Measurements from ENCODE around the gene KRT6A.

Gene KRT6A

DNA sequence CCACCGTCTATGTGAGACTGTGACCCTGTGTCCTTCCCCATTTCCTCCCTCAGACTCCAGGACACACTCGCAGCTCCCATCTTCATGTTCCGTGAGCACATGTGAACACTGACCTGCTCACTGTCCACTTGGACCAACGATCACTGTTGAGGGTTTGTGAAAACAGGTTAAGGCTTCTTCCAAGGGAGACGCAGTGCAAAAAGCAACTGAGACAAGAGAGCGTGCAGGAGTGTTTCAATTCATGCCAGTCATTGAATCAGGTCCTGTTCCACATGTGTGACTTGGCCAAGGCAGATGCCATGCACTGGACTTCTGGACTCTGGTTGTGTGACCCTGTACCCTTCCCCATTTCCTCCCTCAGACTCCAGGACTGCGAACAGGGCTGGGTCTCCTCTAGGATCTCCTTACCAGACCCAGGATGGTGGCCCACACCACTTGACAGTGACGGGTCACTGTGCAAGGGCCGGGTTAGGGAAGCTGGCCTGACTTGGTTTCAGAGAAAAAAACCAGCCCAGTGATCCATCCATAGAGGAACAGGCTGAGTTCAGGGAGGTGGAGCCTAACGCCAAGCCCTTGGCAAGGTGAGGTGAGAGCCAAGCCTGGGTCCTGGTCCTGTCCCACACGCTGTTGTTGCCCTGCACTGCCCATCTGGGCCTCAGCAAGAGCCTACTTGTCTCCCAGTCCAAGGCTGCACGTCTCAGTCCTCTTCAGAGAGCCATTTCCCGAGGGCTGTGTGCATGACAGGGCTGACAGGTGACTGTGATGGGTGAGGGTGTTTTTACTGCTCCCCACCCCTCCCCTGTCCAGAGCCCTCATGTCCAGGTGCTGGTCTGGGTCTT lies 32.8 kb upstream of the KRT6A start:
- Histone ChIP-seq H3K27me3 (replicated peaks; ENCODE audit: control insufficient read depth, insufficient read depth, low read length, poor library complexity, severe bottlenecking) (no peaks in the 10 kb centered on the region), H3K27ac (ENCODE audit: insufficient read depth, low read length, poor library complexity, severe bottlenecking) (no peak overlapping the region), H3K9me3 (ENCODE audit: control insufficient read depth, low read length) (no peaks in the 10 kb centered on the region), H3K4me3 (ENCODE audit: insufficient read depth, low read depth, low read length, poor library complexity, severe bottlenecking) (no peak overlapping the region), H3K4me1 (ENCODE audit: control insufficient read depth, insufficient read depth, low read length, poor library complexity, severe bottlenecking) (no peaks in the 10 kb centered on the region), H3K36me3 (ENCODE audit: control insufficient read depth, insufficient read depth, low read length) (no peaks in the 10 kb centered on the region)
- DNase-seq = no peak

- Histone ChIP-seq H3K9me3 (ENCODE audit: control insufficient read depth, low read length) (no peaks in the 10 kb centered on the region), H3K4me1 (ENCODE audit: control insufficient read depth, insufficient read depth, low read length, poor library complexity, severe bottlenecking) (no peaks in the 10 kb centered on the region), H3K4me3 (ENCODE audit: insufficient read depth, low read depth, low read length, poor library complexity, severe bottlenecking) (no peak overlapping the region), H3K27ac (ENCODE audit: insufficient read depth, low read length, poor library complexity, severe bottlenecking) (no peak overlapping the region), H3K36me3 (ENCODE audit: control insufficient read depth, insufficient read depth, low read length) (no peaks in the 10 kb centered on the region), H3K27me3 (replicated peaks; ENCODE audit: control insufficient read depth, insufficient read depth, low read length, poor library complexity, severe bottlenecking) (no peaks in the 10 kb centered on the region)
- DNase-seq = no peak
Observed at GRCh38 chr12:52524898-52525591, 32.0 kb upstream of the KRT6A start.

GRCh38 chr12:52524241-52524897 lies 31.3 kb upstream of the KRT6A start:
- Histone ChIP-seq H3K4me3 (ENCODE audit: insufficient read depth, low read depth, low read length, poor library complexity, severe bottlenecking) (no peak overlapping the region), H3K9me3 (ENCODE audit: control insufficient read depth, low read length) (no peaks in the 10 kb centered on the region), H3K36me3 (ENCODE audit: control insufficient read depth, insufficient read depth, low read length) (no peaks in the 10 kb centered on the region), H3K27ac (ENCODE audit: insufficient read depth, low read length, poor library complexity, severe bottlenecking) (no peak overlapping the region), H3K4me1 (ENCODE audit: control insufficient read depth, insufficient read depth, low read length, poor library complexity, severe bottlenecking) (no peaks in the 10 kb centered on the region), H3K27me3 (replicated peaks; ENCODE audit: control insufficient read depth, insufficient read depth, low read length, poor library complexity, severe bottlenecking) (no peaks in the 10 kb centered on the region)
- no peak for DNase-seq

GRCh38 chr12:52523824-52524223 lies 30.8 kb upstream of the KRT6A start:
- H3K36me3 ChIP-seq (ENCODE audit: control insufficient read depth, insufficient read depth, low read length) = no peaks in the 10 kb centered on the region
- H3K9me3 ChIP-seq (ENCODE audit: control insufficient read depth, low read length) = no peaks in the 10 kb centered on the region
- no peak overlapping the region for H3K27ac ChIP-seq (ENCODE audit: insufficient read depth, low read length, poor library complexity, severe bottlenecking)
- H3K4me1 ChIP-seq (ENCODE audit: control insufficient read depth, insufficient read depth, low read length, poor library complexity, severe bottlenecking) = no peaks in the 10 kb centered on the region
- no peak overlapping the region for H3K4me3 ChIP-seq (ENCODE audit: insufficient read depth, low read depth, low read length, poor library complexity, severe bottlenecking)
- DNase-seq = no peak
- H3K27me3 ChIP-seq (replicated peaks; ENCODE audit: control insufficient read depth, insufficient read depth, low read length, poor library complexity, severe bottlenecking) = no peaks in the 10 kb centered on the region

DNA sequence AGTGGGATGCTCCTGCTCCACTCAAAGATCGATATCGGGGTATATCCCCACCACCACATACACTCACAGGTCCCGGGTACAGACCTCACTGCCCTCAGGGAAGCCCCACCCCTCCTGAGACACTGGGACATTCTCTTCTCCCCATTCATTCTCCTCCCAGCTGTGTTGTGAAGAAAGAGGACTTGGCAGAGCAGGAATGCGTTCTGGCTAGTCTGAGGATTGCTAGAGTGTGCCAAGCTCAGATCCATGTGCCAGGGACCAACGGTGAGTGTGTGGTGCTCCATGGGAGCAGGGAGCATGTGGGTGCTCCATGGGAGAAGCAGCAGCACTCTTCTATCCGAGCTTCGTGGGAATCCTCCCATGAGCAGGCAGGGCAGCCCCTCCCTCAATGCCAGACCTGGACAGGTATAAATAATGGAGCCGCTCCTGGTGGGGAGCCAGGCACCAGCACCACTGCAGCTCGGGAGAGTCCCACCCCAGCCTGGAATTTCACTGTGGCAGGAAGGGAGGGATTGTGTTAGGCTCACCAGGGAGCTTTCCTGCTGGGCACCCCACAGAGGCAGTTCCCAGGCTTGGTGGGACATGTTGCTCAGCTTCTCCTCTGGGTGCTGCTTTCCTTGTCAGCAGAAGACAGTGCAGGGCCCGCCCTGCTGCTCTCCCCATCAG lies 29.4 kb upstream of the KRT6A start:
- DNase-seq = no peak
- H3K9me3 ChIP-seq (ENCODE audit: control insufficient read depth, low read length) = no peaks in the 10 kb centered on the region
- H3K27ac ChIP-seq (ENCODE audit: insufficient read depth, low read length, poor library complexity, severe bottlenecking) = no peak overlapping the region
- no peaks in the 10 kb centered on the region for H3K27me3 ChIP-seq (replicated peaks; ENCODE audit: control insufficient read depth, insufficient read depth, low read length, poor library complexity, severe bottlenecking)
- no peaks in the 10 kb centered on the region for H3K36me3 ChIP-seq (ENCODE audit: control insufficient read depth, insufficient read depth, low read length)
- no peaks in the 10 kb centered on the region for H3K4me1 ChIP-seq (ENCODE audit: control insufficient read depth, insufficient read depth, low read length, poor library complexity, severe bottlenecking)
- no peak overlapping the region for H3K4me3 ChIP-seq (ENCODE audit: insufficient read depth, low read depth, low read length, poor library complexity, severe bottlenecking)

DNA sequence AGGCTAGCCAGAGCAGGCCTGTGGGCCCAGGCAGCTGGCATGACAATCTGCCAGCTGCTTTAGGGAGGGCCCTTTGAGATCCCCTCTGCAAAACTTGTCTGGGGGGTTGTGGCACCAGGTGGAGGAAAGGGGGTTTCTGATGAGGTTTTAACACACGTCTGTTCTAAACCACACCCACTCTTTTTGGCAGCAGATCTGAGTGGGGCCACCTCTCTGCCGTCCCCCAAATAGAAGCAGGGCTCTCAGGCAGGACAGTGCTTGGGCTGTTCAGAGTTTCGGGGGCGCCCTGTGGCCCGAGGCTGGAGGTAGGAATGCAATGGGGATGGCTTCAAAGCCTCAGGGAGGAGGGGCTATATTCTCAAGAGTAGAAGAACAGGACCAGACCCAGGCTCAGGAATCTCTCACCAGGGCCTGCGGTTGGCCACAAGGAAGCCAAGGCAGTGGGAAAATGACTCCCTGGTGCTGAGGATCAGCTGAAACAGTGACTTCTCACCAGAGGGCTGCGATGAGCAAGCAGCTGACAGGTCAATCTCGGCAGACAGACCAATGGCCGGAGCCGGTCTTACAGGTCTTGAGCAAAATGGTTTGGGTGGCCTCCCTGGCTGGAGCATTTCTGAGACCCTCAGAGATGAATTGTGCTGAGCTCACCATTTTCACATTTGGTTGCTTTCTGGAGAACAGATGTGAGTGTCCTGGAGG lies 28.7 kb upstream of the KRT6A start:
- H3K4me3 ChIP-seq (ENCODE audit: insufficient read depth, low read depth, low read length, poor library complexity, severe bottlenecking) = no peak overlapping the region
- H3K27ac ChIP-seq (ENCODE audit: insufficient read depth, low read length, poor library complexity, severe bottlenecking) = no peak overlapping the region
- H3K27me3 ChIP-seq (replicated peaks; ENCODE audit: control insufficient read depth, insufficient read depth, low read length, poor library complexity, severe bottlenecking) = no peaks in the 10 kb centered on the region
- no peaks in the 10 kb centered on the region for H3K4me1 ChIP-seq (ENCODE audit: control insufficient read depth, insufficient read depth, low read length, poor library complexity, severe bottlenecking)
- no peaks in the 10 kb centered on the region for H3K36me3 ChIP-seq (ENCODE audit: control insufficient read depth, insufficient read depth, low read length)
- no peaks in the 10 kb centered on the region for H3K9me3 ChIP-seq (ENCODE audit: control insufficient read depth, low read length)
- no peak for DNase-seq

DNA sequence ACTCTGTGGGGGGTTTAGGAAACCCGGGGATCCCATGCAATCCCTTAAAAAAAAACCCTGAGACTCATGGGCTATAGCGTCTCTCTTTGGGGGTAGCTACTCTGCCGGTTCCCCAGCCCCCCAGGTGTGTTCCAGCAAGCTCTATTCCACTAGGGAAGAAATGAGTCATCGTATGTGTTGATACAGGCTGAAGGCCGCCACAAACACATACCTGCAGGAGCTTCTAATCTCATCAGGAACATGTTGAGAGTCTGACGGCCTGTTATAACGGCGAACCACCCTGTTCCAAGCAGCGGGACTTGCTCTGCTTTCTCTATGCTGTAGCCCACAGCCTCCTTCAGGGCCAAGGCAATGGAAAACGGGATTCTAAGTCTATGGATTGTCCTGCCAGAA lies 28.1 kb upstream of the KRT6A start:
- no peaks in the 10 kb centered on the region for H3K4me1 ChIP-seq (ENCODE audit: control insufficient read depth, insufficient read depth, low read length, poor library complexity, severe bottlenecking)
- H3K9me3 ChIP-seq (ENCODE audit: control insufficient read depth, low read length) = no peaks in the 10 kb centered on the region
- no peaks in the 10 kb centered on the region for H3K27me3 ChIP-seq (replicated peaks; ENCODE audit: control insufficient read depth, insufficient read depth, low read length, poor library complexity, severe bottlenecking)
- no peak overlapping the region for H3K27ac ChIP-seq (ENCODE audit: insufficient read depth, low read length, poor library complexity, severe bottlenecking)
- H3K36me3 ChIP-seq (ENCODE audit: control insufficient read depth, insufficient read depth, low read length) = no peaks in the 10 kb centered on the region
- no peak overlapping the region for H3K4me3 ChIP-seq (ENCODE audit: insufficient read depth, low read depth, low read length, poor library complexity, severe bottlenecking)
- no peak for DNase-seq

GRCh38 chr12:52519826-52520662 lies 27.0 kb upstream of the KRT6A start, which contains the start of gene KRT5:
TSS of gene KRT5 (minus strand) at chr12:52520394. CDS start at chr12:52520296, 98 bp downstream.
- H3K9me3 ChIP-seq (ENCODE audit: control insufficient read depth, low read length) = no peaks in the 10 kb centered on the region
- DNase-seq = no peak
- no peaks in the 10 kb centered on the region for H3K4me1 ChIP-seq (ENCODE audit: control insufficient read depth, insufficient read depth, low read length, poor library complexity, severe bottlenecking)
- H3K27ac ChIP-seq (ENCODE audit: insufficient read depth, low read length, poor library complexity, severe bottlenecking) = no peak within 1 kb of the TSS
- no peak within 1 kb of the TSS for H3K4me3 ChIP-seq (ENCODE audit: insufficient read depth, low read depth, low read length, poor library complexity, severe bottlenecking)
- no peaks in the 10 kb centered on the region for H3K27me3 ChIP-seq (replicated peaks; ENCODE audit: control insufficient read depth, insufficient read depth, low read length, poor library complexity, severe bottlenecking)
- no peaks in the 10 kb centered on the region for H3K36me3 ChIP-seq (ENCODE audit: control insufficient read depth, insufficient read depth, low read length)

DNA sequence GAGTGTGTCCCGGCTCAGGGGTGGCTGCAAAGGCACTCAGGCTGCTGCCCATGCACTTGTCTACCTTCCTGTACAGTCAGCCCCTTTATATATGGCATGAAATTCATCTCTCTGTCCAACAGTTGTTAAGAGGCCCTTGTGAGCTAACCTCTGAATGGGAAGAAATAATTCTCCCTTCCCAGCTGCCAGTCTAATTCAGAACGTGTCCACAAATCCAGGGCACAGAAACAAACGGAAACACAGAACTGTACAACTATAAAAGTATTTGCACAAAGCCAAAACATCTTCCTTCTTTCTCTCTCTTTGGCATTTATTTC lies 26.3 kb upstream of the KRT6A start:
- no peak for DNase-seq
- no peak overlapping the region for H3K4me3 ChIP-seq (ENCODE audit: insufficient read depth, low read depth, low read length, poor library complexity, severe bottlenecking)
- H3K27me3 ChIP-seq (replicated peaks; ENCODE audit: control insufficient read depth, insufficient read depth, low read length, poor library complexity, severe bottlenecking) = no peaks in the 10 kb centered on the region
- H3K4me1 ChIP-seq (ENCODE audit: control insufficient read depth, insufficient read depth, low read length, poor library complexity, severe bottlenecking) = no peaks in the 10 kb centered on the region
- H3K9me3 ChIP-seq (ENCODE audit: control insufficient read depth, low read length) = no peaks in the 10 kb centered on the region
- H3K27ac ChIP-seq (ENCODE audit: insufficient read depth, low read length, poor library complexity, severe bottlenecking) = no peak overlapping the region
- no peaks in the 10 kb centered on the region for H3K36me3 ChIP-seq (ENCODE audit: control insufficient read depth, insufficient read depth, low read length)

All from effector memory CD4-positive, alpha-beta T cell (primary cell).